ENCODE measurements around the gene COMMD7.
"Not testable (repeated sequence)": the region's sequence is repeated elsewhere in the genome, so short reads cannot be mapped to it uniquely, and the experiment has no call there.

The COMMD7 gene

DNA sequence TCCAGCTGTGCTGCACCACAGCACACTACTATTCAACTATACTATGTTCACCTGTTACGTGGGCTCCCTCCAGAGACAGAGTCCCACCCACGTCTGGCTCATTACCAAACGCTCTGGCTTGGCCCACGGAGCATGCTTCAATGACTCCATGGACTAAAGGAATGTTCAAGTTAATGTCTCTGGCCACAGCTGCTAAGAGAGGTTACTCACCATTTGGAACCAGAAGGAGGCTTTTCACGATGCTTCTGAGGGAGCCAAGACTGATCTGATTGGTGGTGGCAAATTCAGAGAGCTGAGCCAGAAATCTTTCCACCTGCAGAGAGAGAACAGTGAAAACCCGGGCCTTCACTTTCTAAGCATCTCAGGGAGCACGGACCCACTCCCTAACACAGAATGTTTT, 15.6 kb downstream of the COMMD7 start:
- DNase-seq = no peak

DNA sequence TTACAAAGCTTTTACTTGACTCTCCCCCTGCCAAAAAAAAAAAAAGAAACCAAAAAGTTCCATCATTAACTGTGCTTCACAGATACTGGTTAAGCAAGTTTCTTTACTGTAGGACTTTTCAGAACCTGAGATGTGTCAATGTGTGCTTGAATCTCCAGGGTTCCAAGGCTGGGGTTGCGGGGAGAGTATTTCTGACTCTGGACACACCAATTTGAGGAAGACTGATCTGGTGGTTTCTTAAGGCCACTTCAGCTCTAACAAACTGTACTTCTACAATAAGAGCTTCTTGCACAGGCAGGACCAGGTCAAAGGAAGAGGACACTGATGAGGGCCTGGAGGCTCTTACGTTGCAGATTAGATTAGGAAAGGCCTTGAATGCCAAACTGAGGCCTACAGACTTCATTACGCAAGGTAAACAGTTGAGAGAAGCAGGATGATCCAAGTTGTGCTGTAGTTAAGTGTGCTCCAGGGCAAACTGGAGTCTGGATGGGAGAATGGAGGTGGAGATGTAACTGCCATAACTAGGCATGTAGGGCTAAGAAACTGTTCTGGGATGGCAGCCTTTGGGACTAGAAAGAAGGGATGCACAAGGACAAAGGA, 24.4 kb downstream of the COMMD7 start:
- DNase-seq = no peak

DNA sequence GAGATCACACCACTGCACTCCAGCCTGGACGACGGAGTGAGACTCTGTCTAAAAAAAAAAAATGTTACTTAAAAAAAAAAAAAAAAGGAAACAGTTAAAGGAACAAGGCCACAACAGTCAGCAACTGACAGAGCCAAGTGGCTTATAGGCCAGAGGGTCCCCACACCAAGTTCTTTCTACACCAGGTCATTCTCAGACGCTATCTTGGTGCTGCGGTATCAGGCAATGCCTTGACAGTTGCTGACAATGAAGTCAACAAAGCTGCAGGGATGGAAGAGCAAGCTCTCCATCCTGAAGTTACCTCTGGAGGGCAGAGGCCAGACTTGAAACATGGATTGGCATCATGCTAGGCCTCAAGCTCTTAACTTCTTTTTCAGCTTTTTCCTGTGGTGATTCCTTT, 31.9 kb downstream of the COMMD7 start:
- DNase-seq = no peak

DNA sequence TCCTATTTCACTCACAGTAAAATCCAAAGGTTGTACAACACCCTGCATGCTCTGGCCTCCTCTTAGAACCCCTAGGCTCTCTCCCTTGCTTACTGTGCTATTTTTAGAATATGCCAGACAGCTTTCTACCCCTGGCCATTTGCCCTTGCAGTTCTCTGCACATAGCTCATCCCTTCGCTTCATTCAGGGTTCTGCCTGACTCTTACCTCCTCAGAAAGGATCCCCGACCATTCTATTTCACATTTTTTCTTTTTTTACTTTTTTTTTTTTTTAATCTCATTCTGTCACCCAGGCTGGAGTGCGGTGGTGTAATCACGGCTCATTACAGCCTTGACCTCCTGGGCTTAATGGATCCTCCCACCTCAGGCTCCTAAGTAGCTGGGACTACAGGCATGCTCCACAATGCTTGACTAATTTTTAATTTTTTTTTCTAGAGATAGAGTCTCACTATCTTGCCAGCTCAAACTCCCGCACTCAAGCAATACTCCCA, 33.6 kb downstream of the COMMD7 start:
- DNase-seq = no peak

DNA sequence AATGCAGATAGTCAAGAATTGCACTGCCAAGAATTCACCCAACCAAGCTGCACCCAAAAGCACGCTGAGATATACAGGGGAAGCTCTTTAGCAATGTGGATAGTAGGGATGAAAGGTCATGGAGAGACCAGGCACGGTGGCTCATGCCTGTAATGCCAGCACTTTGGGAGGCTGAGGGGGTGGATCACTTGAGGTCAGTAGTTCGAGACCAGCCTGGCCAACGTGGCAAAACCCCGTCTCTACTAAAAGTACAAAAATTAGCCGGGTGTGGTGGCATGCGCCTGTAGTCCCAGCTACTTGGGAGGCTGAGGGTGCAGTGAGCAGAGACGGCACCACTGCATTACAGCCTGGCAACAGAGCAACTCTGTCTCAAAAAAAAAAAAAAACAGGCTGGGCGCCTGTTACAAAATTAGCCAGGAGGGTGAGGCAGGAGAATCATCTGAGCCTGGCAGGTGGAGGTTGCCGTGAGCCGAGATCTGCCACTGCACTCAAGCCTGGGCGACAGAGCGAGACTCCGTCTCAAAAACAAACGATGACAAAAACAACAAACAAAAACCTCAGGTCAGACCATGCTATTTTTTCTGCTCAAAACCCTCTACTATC, 34.1 kb downstream of the COMMD7 start:
- not testable (repeated sequence) for DNase-seq

DNA sequence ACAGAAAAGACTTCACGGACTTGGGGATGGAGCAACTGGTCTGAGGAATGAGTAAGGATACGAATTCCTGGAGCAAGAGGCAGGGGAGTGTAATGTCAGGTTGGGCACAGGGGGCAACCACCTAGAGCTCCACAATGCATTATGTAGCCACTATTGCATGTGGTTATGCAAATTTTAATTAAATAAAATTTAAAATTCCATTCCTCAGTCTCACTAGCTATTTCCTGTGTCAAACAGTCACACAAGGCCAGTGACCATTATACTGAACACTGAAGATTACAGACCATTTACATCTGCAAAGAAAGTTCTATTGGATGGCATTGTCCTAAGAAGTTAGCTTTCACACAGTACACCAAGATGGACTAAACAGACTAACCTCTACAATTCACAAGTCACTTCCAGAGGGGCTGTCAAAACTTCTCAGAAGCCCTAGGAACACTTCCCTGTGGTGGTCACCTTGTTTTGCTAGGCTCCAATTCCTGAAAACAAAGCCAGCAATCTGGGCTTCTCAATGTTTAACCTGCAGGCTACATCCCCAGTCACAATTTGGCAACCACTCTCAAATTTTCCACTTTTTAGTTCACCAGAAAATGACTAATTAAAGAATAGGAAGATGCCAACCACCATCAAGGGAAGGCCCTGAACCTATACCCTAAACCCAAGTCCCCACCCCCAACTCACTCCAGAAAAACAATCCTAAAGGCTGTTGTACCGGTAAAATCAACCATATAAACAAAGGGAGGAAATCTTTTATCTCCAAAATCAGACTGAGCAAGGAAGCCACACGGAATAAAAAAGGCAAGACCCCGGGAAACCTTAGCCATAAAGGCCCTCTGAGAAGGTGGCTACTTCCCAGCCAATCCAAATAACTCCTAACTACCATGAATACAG, 35.3 kb downstream of the COMMD7 start:
- DNase-seq = no peak

GRCh38 chr20:32706486-32706885, 36.8 kb downstream of the COMMD7 start:
- no peak for DNase-seq

- DNase-seq = peak; percentile 32
Measured at GRCh38 chr20:32702706-32703425, 40.4 kb downstream of the COMMD7 start.

- DNase-seq = no peak
Measured at GRCh38 chr20:32697608-32698007, 45.7 kb downstream of the COMMD7 start.

GRCh38 chr20:32695089-32695488, 48.2 kb downstream of the COMMD7 start:
- DNase-seq = no peak

GRCh38 chr20:32688966-32689365, 54.3 kb downstream of the COMMD7 start:
- not testable (repeated sequence) for DNase-seq

DNA sequence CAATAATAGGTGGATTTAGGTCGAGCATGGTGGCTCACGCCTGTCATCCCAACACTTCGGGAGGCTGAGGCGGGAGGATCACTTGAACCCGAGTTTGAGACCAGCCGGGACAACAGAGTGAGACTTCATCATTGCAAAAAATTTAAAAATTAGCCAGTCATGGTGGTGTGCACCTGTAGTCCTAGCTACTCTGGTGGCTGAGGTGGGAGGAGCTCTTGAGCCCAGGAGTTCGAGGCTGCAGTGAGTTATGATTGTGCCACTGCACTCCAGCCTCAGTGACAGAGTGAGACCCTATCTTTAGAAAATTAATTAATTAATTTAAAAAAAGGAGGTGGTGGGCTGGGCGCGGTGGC, 56.1 kb downstream of the COMMD7 start:
- DNase-seq = no peak

- no peak for DNase-seq
Measured at GRCh38 chr20:32686530-32687179, 56.6 kb downstream of the COMMD7 start.

- no peak for DNase-seq
Measured at GRCh38 chr20:32685541-32686529, 57.4 kb downstream of the COMMD7 start.

DNA sequence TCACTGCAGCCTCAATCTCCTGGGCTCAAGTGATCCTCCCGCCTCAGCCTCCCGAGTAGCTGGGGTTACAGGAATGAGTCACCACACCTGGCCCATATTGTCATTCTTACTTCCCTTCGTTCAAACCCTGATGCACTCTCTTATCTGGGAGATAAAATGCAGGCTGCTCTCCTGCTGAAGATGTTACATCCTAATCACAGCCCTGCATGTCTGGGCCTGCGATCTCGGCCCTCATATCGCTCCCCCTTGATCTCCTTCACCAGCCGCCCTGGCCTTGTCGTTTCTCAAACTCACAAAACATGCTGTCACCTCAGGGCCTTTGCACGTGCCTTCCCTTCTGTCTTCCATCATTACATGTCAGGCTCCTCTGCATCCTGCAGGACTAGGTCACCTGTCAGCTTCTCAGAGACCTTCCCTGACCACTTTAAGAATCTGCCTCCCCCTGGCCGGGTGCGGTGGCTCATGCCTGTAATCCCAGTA, 60.7 kb downstream of the COMMD7 start:
- no peak for DNase-seq

GRCh38 chr20:32681175-32682084, 61.8 kb downstream of the COMMD7 start:
- DNase-seq = peak; percentile 34

- DNase-seq = no peak
Measured at GRCh38 chr20:32680544-32681174, 62.6 kb downstream of the COMMD7 start.

DNA sequence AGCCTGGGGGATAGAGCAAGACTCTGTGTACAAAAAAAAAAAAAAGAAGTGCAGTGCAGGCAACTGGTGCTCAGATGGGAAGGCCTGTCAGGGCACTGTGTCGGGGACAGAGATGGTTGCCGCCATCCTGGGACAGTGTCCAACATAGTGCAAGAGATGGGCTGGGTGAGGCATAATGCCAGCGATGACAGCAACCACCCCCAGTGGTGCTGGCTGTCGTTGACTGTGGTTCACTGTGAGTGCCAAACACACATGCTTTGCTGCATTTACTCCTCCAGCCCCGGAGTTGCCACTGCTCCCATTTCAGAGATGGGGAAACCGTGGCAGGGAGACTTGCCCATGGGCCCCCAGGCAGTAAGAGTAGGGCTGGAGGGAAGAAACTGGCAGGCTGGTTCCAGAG, 64.3 kb downstream of the COMMD7 start:
- no peak for DNase-seq

DNA sequence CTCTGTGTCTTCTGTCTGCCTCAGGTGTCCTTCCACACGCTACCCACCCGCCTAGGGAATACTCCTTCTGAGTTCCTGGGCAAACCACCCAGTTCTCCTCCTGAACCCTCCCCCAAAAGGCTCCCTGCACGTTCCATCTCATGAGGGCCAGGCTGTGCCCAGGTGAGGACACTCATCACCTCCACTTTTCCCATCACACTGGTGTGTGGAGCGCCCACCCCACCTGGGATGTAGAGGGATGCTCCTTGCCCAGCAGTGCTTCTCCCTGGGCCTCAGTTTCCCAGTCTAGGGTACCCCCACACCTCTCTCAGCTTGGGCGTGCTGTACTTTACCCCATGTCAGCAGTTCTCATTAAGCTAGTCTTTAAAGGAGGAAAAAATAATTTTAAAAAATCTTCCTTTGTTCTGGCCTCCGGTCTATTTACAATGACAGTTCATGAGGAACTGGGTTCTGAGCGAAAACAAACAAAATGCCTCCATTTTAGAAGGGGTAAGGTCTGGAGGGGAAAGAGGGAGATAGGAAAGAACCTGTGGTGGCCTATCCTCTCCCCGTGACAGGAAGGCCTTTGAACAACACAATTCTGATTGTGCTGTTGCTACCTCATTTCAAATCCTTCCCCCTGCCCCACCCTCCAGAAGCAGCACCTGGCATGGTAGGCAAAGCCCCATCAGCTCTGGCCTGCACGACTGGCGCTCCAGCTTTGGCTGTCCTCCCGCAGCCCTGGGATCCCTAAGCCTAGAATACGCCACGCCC, 67.9 kb downstream of the COMMD7 start:
- peak; percentile 61 for DNase-seq

Data from NCI-H1092 (cell line).